K562 (cell line): ENCODE measurements around the gene LRRC25. TPM values are rescaled to one million over a fixed set of nuclear protein-coding genes. Genes with fewer than 3 reads are reported as not detected.

ENCODE experiments used
- DDX20 ChIP-seq: fragments of 450-650 bp; IDR thresholded peaks from 2 replicates; pipeline ENCODE4 v1.6.1; 2016; ENCODE audit warnings: missing genetic modification characterization, low read depth, mild to moderate bottlenecking, missing compliant biosample characterization, moderate library complexity
- ERF ChIP-seq: fragments of 450-650 bp; formaldehyde crosslinking; IDR thresholded peaks from 2 replicates; pipeline ENCODE4 v1.4.0; 2020; ENCODE audit warnings: mild to moderate bottlenecking, mixed read lengths
- FOXA1 ChIP-seq: fragments of 450-650 bp; IDR thresholded peaks from 2 replicates; pipeline ENCODE4 v1.6.1; 2016; ENCODE audit warnings: mild to moderate bottlenecking, borderline replicate concordance
- GATAD2A ChIP-seq: fragments of 450-650 bp; IDR thresholded peaks from 2 replicates; pipeline ENCODE4 v1.6.1; 2017
- HEY1 ChIP-seq: fragments of 250-450 bp; sonication (Bioruptor Pico); IDR thresholded peaks from 2 replicates; pipeline ENCODE4 v1.5.0; 2020; ENCODE audit warnings: mild to moderate bottlenecking, moderate library complexity, borderline replicate concordance
- JUND ChIP-seq, 2 experiments: IDR thresholded peaks; 2 replicates in 1 of 2; 3 replicates in 1 of 2; pipeline ENCODE4 v1.6.1; 2011; ENCODE audit warnings: borderline replicate concordance in 2 of 2, low read depth in 2 of 2, low read length in 2 of 2, improper control_type of control experiment in 1 of 2, missing biosample characterization in 1 of 2, missing genetic modification characterization in 1 of 2, missing genetic modification reagents in 1 of 2
- KAT2B ChIP-seq: IDR thresholded peaks from one replicate; pipeline ENCODE4 v1.6.1; 2012; ENCODE audit warnings: low read depth, mild to moderate bottlenecking, control low read depth, inconsistent platforms, low read length, moderate library complexity
- KAT7 ChIP-seq: sonication (generic); formaldehyde crosslinking; IDR thresholded peaks from 2 replicates; pipeline ENCODE4 v1.8.0; 2022; ENCODE audit warnings: missing genetic modification reagents, mild to moderate bottlenecking, borderline replicate concordance
- MXI1 ChIP-seq: IDR thresholded peaks from 2 replicates; pipeline ENCODE4 v1.6.1; 2011; ENCODE audit warnings: low read depth, mild to moderate bottlenecking, improper control_type of control experiment, low read length
- NCOR1 ChIP-seq: fragments of 450-650 bp; IDR thresholded peaks from 2 replicates; pipeline ENCODE4 v1.6.1; 2016; ENCODE audit warnings: mild to moderate bottlenecking, moderate library complexity
- PHB ChIP-seq: fragments of 250-450 bp; sonication (Bioruptor Pico); IDR thresholded peaks from 2 replicates; pipeline ENCODE4 v1.5.0; 2021
- RBM25 ChIP-seq: fragments of 200-400 bp; formaldehyde crosslinking; IDR thresholded peaks from 2 replicates; pipeline ENCODE4 v1.6.1; 2018; ENCODE audit warnings: low read length, low read depth, moderate library complexity; ENCODE audit not compliant: severe bottlenecking
- XRCC4 ChIP-seq: IDR thresholded peaks from one replicate; pipeline ENCODE4 v1.6.1; 2011; ENCODE audit not compliant: insufficient read depth, insufficient read length; ENCODE audit errors: extremely low read depth
- ZKSCAN1 ChIP-seq: fragments of 150-350 bp; IDR thresholded peaks from 2 replicates; pipeline ENCODE4 v1.6.1; 2016; ENCODE audit warnings: low read depth, low read length
- ZNF140 ChIP-seq: fragments of 250-450 bp; sonication (Bioruptor Pico); IDR thresholded peaks from 2 replicates; pipeline ENCODE4 v1.8.0; 2021; ENCODE audit warnings: moderate library complexity, mild to moderate bottlenecking, inconsistent platforms
- ZNF263 ChIP-seq: sonication (generic); formaldehyde crosslinking; IDR thresholded peaks from 2 replicates; pipeline ENCODE4 v1.8.0; 2022; ENCODE audit warnings: mild to moderate bottlenecking, missing genetic modification reagents, borderline replicate concordance
- polyA plus RNA-seq, 8 experiments: library from polyadenylated mRNA; depleted of rRNA in 4 of 8; stranded (reverse) in 5 of 8; unstranded in 3 of 8; fragments of >200 nt; fragmentation: Nextera tagmentation in 2 of 8; fragmentation: Illumina TruSeq in 1 of 8; extraction: Ambion mirVana in 2 of 8; extraction: Trizol in 1 of 8; gene quantifications; 2 replicates each; pipeline versions ENCODE4 v1.2.1 to v1.2.3, GENCODE V29; 2011 to 2014; ENCODE audit warnings: inconsistent platforms in 1 of 8, missing spikeins in 1 of 8
- total RNA-seq, 7 experiments: library from RNA; depleted of rRNA in 6 of 7; stranded (reverse); fragments of >200 nt in 6 of 7; fragmentation: Illumina TruSeq in 2 of 7; extraction: Trizol in 2 of 7; gene quantifications; 2 replicates each; pipeline versions ENCODE4 v1.2.1 to v1.2.3, GENCODE V29; 2011 to 2021; ENCODE audit warnings: low replicate concordance in 1 of 7
- TF ChIP-seq, protein P1 (sequence below): fragments of 250-450 bp; sonication (Bioruptor Pico); IDR thresholded peaks from 2 replicates; pipeline ENCODE4 v1.4.0; 2020; ENCODE audit warnings: mild to moderate bottlenecking, moderate library complexity, borderline replicate concordance
- TF ChIP-seq, protein P2 (sequence below): fragments of 450-650 bp; formaldehyde crosslinking; conservative IDR thresholded peaks from 2 replicates; pipeline ENCODE4 v1.4.0; 2022; ENCODE audit warnings: mild to moderate bottlenecking, missing genetic modification characterization

The LRRC25 gene
- total and polyA plus RNA-seq, 9 of the 15 experiments (the other 6 are each of a cell fraction or from before 2014, with no cell fraction given), result 0.07 to 0.36 (median 0.10) TPM; not detected in 3

DNA sequence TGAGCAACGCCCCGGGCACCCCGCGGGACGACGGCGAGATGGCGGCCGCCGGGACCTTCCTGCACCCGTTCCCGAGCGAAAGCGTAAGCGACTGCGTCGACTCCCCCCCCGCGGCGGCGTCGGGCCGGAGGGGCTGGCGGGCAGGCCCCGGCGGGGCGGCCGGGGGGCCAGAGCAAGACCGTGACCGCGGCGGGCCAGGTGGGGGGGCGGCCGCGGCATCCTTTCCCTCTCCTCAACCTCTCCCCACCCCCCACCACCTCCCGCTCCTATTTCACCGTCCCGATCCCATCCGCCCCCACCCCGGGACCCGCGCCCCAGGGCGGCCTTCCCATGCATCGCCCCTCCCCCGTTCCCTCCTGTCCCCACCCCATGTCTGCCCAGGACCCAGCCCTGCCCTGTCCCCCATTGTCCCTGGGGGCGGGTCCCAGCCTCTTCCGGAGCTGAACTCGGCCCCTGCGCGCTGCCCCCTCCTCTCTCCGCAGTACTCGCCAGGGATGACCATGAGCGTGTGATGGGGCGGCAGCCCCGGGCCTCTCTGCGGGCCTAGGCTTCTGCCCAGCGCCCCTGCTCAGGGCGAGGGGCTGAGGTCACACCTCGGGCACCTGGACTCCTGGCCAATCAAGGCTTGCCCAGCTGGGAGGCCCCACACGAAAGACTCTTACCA lies 36.4 kb upstream of the LRRC25 start (continued):
- no peak for TF ChIP-seq FOXA1
- TF ChIP-seq DDX20, result no peak
- TF ChIP-seq KAT7 (CRISPR knock-in tag), result no peak
- TF ChIP-seq, protein P1, sequence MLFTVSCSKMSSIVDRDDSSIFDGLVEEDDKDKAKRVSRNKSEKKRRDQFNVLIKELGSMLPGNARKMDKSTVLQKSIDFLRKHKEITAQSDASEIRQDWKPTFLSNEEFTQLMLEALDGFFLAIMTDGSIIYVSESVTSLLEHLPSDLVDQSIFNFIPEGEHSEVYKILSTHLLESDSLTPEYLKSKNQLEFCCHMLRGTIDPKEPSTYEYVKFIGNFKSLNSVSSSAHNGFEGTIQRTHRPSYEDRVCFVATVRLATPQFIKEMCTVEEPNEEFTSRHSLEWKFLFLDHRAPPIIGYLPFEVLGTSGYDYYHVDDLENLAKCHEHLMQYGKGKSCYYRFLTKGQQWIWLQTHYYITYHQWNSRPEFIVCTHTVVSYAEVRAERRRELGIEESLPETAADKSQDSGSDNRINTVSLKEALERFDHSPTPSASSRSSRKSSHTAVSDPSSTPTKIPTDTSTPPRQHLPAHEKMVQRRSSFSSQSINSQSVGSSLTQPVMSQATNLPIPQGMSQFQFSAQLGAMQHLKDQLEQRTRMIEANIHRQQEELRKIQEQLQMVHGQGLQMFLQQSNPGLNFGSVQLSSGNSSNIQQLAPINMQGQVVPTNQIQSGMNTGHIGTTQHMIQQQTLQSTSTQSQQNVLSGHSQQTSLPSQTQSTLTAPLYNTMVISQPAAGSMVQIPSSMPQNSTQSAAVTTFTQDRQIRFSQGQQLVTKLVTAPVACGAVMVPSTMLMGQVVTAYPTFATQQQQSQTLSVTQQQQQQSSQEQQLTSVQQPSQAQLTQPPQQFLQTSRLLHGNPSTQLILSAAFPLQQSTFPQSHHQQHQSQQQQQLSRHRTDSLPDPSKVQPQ, result no peak
- peak; percentile 82; the same call in 1 of the 2 replicates for TF ChIP-seq ERF (CRISPR knock-in tag)
- TF ChIP-seq MXI1, result no peak
- 0 out of 2 replicates have a peak, but pooled peaks have one; percentile 77 for TF ChIP-seq PHB
- TF ChIP-seq ZKSCAN1, result no peak
- no peak for TF ChIP-seq JUND (IDR thresholded peaks at IDR 0.05; ENCODE audit: borderline replicate concordance, low read depth, low read length)
- TF ChIP-seq JUND (tag; IDR thresholded peaks at IDR 0.05; ENCODE audit: borderline replicate concordance, low read depth, low read length), result no peak
- TF ChIP-seq RBM25, result no peak
- TF ChIP-seq, protein P2, sequence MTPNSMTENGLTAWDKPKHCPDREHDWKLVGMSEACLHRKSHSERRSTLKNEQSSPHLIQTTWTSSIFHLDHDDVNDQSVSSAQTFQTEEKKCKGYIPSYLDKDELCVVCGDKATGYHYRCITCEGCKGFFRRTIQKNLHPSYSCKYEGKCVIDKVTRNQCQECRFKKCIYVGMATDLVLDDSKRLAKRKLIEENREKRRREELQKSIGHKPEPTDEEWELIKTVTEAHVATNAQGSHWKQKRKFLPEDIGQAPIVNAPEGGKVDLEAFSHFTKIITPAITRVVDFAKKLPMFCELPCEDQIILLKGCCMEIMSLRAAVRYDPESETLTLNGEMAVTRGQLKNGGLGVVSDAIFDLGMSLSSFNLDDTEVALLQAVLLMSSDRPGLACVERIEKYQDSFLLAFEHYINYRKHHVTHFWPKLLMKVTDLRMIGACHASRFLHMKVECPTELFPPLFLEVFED, result peak; percentile 69; the same call in 1 of the 2 replicates
- TF ChIP-seq KAT2B, result no peak
- TF ChIP-seq NCOR1, result 0 out of 2 replicates have a peak, but pooled peaks have one; percentile 4
- 0 out of 2 replicates have a peak, but pooled peaks have one; percentile 30 for TF ChIP-seq ZNF263 (CRISPR knock-in tag)
- TF ChIP-seq HEY1 (CRISPR knock-in tag), result no peak
- TF ChIP-seq GATAD2A, result no peak
- TF ChIP-seq XRCC4, result no peak
- TF ChIP-seq ZNF140, result no peak
